ENCODE data around the gene PTPRF. TPM values are rescaled to one million over a fixed set of nuclear protein-coding genes. Genes with fewer than 3 reads are reported as not detected.

PTPRF gene
- total and polyA plus RNA-seq, 4 donors, result 41.2 to 241 (median 85.6) TPM

- Histone ChIP-seq H3K27ac (ENCODE audit: low read depth in 1 of 2, low read length in 2 of 2) (no peak overlapping the region), H3K36me3 (ENCODE audit: control insufficient read depth in 4 of 4, insufficient read depth in 3 of 4, low read depth in 1 of 4, low read length in 3 of 4) (no peaks in the 10 kb centered on the region), H3K27me3 (ENCODE audit: control insufficient read depth in 4 of 4, insufficient read depth in 4 of 4, low read length in 3 of 4) (no peaks in the 10 kb centered on the region), H3K9me3 (ENCODE audit: control insufficient read depth in 4 of 4, low read length in 3 of 4) (peaks cover 0 to 3% (median 0%) of the 10 kb centered on the region in 4 donors), H3K9ac (ENCODE audit: low read depth in 1 of 2, low read length in 2 of 2) (no peak overlapping the region), H3K4me1 (ENCODE audit: control insufficient read depth in 4 of 4, insufficient read depth in 4 of 4, low read length in 3 of 4) (no peaks in the 10 kb centered on the region), H3K4me3 (ENCODE audit: low read depth in 1 of 3, low read length in 3 of 3) (no peak overlapping the region)
- TF ChIP-seq JUND (IDR thresholded peaks at IDR 0.05), result no peak
- no peak for TF ChIP-seq NR2F2 (IDR thresholded peaks at IDR 0.05)
- TF ChIP-seq HNF4A (conservative IDR thresholded peaks at IDR 0.05), result no peak
- no peak for TF ChIP-seq RXRA (IDR thresholded peaks at IDR 0.05)
- TF ChIP-seq ATF3 (IDR thresholded peaks at IDR 0.05), result no peak
- WGBS, result 89% methylated on average over 6 of the region's 6 CpGs
- DNase-seq (ENCODE audit: low spot score), result peak; percentile 3
Observed at GRCh38 chr1:43512681-43513080, 18.0 kb upstream of the PTPRF start.

GRCh38 chr1:43513471-43514173 lies 17.1 kb upstream of the PTPRF start:
- H3K4me1 ChIP-seq (ENCODE audit: control insufficient read depth in 4 of 4, insufficient read depth in 4 of 4, low read length in 3 of 4), result no peaks in the 10 kb centered on the region
- H3K27ac ChIP-seq (ENCODE audit: low read depth in 1 of 2, low read length in 2 of 2), result no peak overlapping the region
- peak; percentile 13 for DNase-seq (ENCODE audit: low spot score)
- H3K9ac ChIP-seq (ENCODE audit: low read depth in 1 of 2, low read length in 2 of 2), result no peak overlapping the region
- TF ChIP-seq SP1 (IDR thresholded peaks at IDR 0.05) (no peak), REST (IDR thresholded peaks at IDR 0.05) (no peak), HNF4A (conservative IDR thresholded peaks at IDR 0.05) (no peak), CTCF (IDR thresholded peaks at IDR 0.05; ENCODE audit: low read depth, low read length, missing input control) (no peak)
- peaks cover 0 to 3% (median 0%) of the 10 kb centered on the region in 4 donors for H3K9me3 ChIP-seq (ENCODE audit: control insufficient read depth in 4 of 4, low read length in 3 of 4)
- 82% methylated on average over 5 of the region's 5 CpGs for WGBS
- H3K36me3 ChIP-seq (ENCODE audit: control insufficient read depth in 4 of 4, insufficient read depth in 3 of 4, low read depth in 1 of 4, low read length in 3 of 4), result no peaks in the 10 kb centered on the region
- H3K4me3 ChIP-seq (ENCODE audit: low read depth in 1 of 3, low read length in 3 of 3), result no peak overlapping the region
- no peaks in the 10 kb centered on the region for H3K27me3 ChIP-seq (ENCODE audit: control insufficient read depth in 4 of 4, insufficient read depth in 4 of 4, low read length in 3 of 4)

- H3K27ac ChIP-seq (ENCODE audit: low read depth in 1 of 2, low read length in 2 of 2), result no peak overlapping the region
- DNase-seq (ENCODE audit: low spot score), result no peak
- 88% methylated on average over 11 of the region's 11 CpGs for WGBS
- no peaks in the 10 kb centered on the region for H3K27me3 ChIP-seq (ENCODE audit: control insufficient read depth in 4 of 4, insufficient read depth in 4 of 4, low read length in 3 of 4)
- H3K9ac ChIP-seq (ENCODE audit: low read depth in 1 of 2, low read length in 2 of 2), result no peak overlapping the region
- no peak overlapping the region for H3K4me3 ChIP-seq (ENCODE audit: low read depth in 1 of 3, low read length in 3 of 3)
- H3K9me3 ChIP-seq (ENCODE audit: control insufficient read depth in 4 of 4, low read length in 3 of 4), result no peaks in the 10 kb centered on the region
- no peaks in the 10 kb centered on the region for H3K4me1 ChIP-seq (ENCODE audit: control insufficient read depth in 4 of 4, insufficient read depth in 4 of 4, low read length in 3 of 4)
- H3K36me3 ChIP-seq (ENCODE audit: control insufficient read depth in 4 of 4, insufficient read depth in 3 of 4, low read depth in 1 of 4, low read length in 3 of 4), result no peaks in the 10 kb centered on the region
- TF ChIP-seq HNF4A (conservative IDR thresholded peaks at IDR 0.05) (no peak), RAD21 (IDR thresholded peaks at IDR 0.05) (no peak), ATF3 (IDR thresholded peaks at IDR 0.05) (no peak), JUND (IDR thresholded peaks at IDR 0.05) (no peak)
Observed at GRCh38 chr1:43518935-43519686, 11.6 kb upstream of the PTPRF start.
